GM19023 (cell line): Measurements from ENCODE around the gene S100A14.
A peak's percentile ranks its signal among the peaks of the same experiment; 100 is the strongest.
"Not testable (repeated sequence)": the region's sequence is repeated elsewhere in the genome, so short reads cannot be mapped to it uniquely, and the experiment has no call there.

Experiments used
- ATAC-seq: cut with Tn5 transposase; IDR thresholded peaks from one replicate; pipeline ENCODE4 v1.9.1; 2021; ENCODE audit warnings: mild to moderate bottlenecking, moderate library complexity; ENCODE audit not compliant: unreplicated experiment

S100A14 gene

GRCh38 chr1:153592748-153593147 lies 23.4 kb downstream of the S100A14 start:
- no peak for ATAC-seq

GRCh38 chr1:153588482-153588881 lies 27.6 kb downstream of the S100A14 start:
- no peak for ATAC-seq

GRCh38 chr1:153588033-153588432 lies 28.1 kb downstream of the S100A14 start:
- not testable (repeated sequence) for ATAC-seq

GRCh38 chr1:153587314-153587713 lies 28.8 kb downstream of the S100A14 start:
- ATAC-seq: no peak

GRCh38 chr1:153586347-153586746 lies 29.8 kb downstream of the S100A14 start:
- no peak for ATAC-seq

- no peak for ATAC-seq
These were observed 31.1 kb downstream of the S100A14 start for GRCh38 chr1:153585006-153585405.

GRCh38 chr1:153583976-153584375 lies 32.1 kb downstream of the S100A14 start:
- ATAC-seq: no peak

GRCh38 chr1:153583514-153583913 lies 32.6 kb downstream of the S100A14 start:
- not testable (repeated sequence) for ATAC-seq

- ATAC-seq: not testable (repeated sequence)
These were observed 33.3 kb downstream of the S100A14 start for GRCh38 chr1:153582836-153583235.

GRCh38 chr1:153578936-153579335 lies 37.2 kb downstream of the S100A14 start:
- no peak for ATAC-seq

GRCh38 chr1:153578490-153578889 lies 37.6 kb downstream of the S100A14 start:
- no peak for ATAC-seq

GRCh38 chr1:153577624-153578051 lies 38.5 kb downstream of the S100A14 start:
- no peak for ATAC-seq

GRCh38 chr1:153577138-153577537 lies 39.0 kb downstream of the S100A14 start:
- ATAC-seq: no peak

GRCh38 chr1:153575497-153575896 lies 40.6 kb downstream of the S100A14 start:
- ATAC-seq: not testable (repeated sequence)

GRCh38 chr1:153575081-153575491 lies 41.0 kb downstream of the S100A14 start:
- not testable (repeated sequence) for ATAC-seq

GRCh38 chr1:153573351-153573750 lies 42.8 kb downstream of the S100A14 start:
- no peak for ATAC-seq

GRCh38 chr1:153572569-153573015 lies 43.5 kb downstream of the S100A14 start:
- peak; percentile 54 for ATAC-seq

GRCh38 chr1:153571706-153572105 lies 44.4 kb downstream of the S100A14 start:
- ATAC-seq: no peak

GRCh38 chr1:153570874-153571273 lies 45.3 kb downstream of the S100A14 start:
- ATAC-seq: no peak

GRCh38 chr1:153569465-153569864 lies 46.7 kb downstream of the S100A14 start:
- ATAC-seq: no peak

- no peak for ATAC-seq
These were observed 47.6 kb downstream of the S100A14 start for GRCh38 chr1:153568367-153569099.

- ATAC-seq: no peak
These were observed 48.3 kb downstream of the S100A14 start for GRCh38 chr1:153567621-153568366.
